K562 (cell line): Measurements from ENCODE around the gene LTN1. TPM values are rescaled to one million over a fixed set of nuclear protein-coding genes. Genes with fewer than 3 reads are reported as not detected.

ENCODE experiments used
- BCL6 ChIP-seq: fragments of 250-450 bp; sonication (Bioruptor Pico); IDR thresholded peaks from 2 replicates; pipeline ENCODE4 v1.4.0; 2020
- ERF ChIP-seq: fragments of 450-650 bp; formaldehyde crosslinking; IDR thresholded peaks from 2 replicates; pipeline ENCODE4 v1.4.0; 2020; ENCODE audit warnings: mild to moderate bottlenecking, mixed read lengths
- FOXP1 ChIP-seq: sonication (generic); formaldehyde crosslinking; IDR thresholded peaks from 2 replicates; pipeline ENCODE4 v1.8.0; 2022; ENCODE audit warnings: mild to moderate bottlenecking, missing genetic modification reagents
- LCOR ChIP-seq: sonication (generic); formaldehyde crosslinking; IDR thresholded peaks from 2 replicates; pipeline ENCODE4 v1.8.0; 2022; ENCODE audit warnings: mild to moderate bottlenecking, missing genetic modification reagents
- NR4A1 ChIP-seq, 2 experiments: fragments of 250-450 bp in 1 of 2; fragments of 450-650 bp in 1 of 2; sonication (Bioruptor Pico) in 1 of 2; IDR thresholded peaks; 2 replicates each; pipeline versions ENCODE4 v1.4.0 to v1.6.1; 2016 to 2020; ENCODE audit warnings: mild to moderate bottlenecking in 2 of 2, missing compliant biosample characterization in 1 of 2, missing genetic modification characterization in 1 of 2, moderate library complexity in 1 of 2
- NRF1 ChIP-seq, 2 experiments: fragments of 450-650 bp; IDR thresholded peaks in 1 of 2; conservative IDR thresholded peaks in 1 of 2; 2 replicates each; pipeline ENCODE4 v1.6.1; 2014; ENCODE audit warnings: mild to moderate bottlenecking in 2 of 2
- NUFIP1 ChIP-seq: fragments of 450-650 bp; IDR thresholded peaks from 2 replicates; pipeline ENCODE4 v1.6.1; 2018; ENCODE audit not compliant: partially characterized antibody
- PKNOX1 ChIP-seq: fragments of 450-650 bp; IDR thresholded peaks from 2 replicates; pipeline ENCODE4 v1.6.1; 2016
- RBM15 ChIP-seq: fragments of 200-400 bp; formaldehyde crosslinking; IDR thresholded peaks from 2 replicates; pipeline ENCODE4 v1.6.1; 2018; ENCODE audit warnings: mild to moderate bottlenecking, low read length, moderate library complexity; ENCODE audit not compliant: insufficient read depth
- XRCC5 ChIP-seq: fragments of 200-400 bp; formaldehyde crosslinking; IDR thresholded peaks from 2 replicates; pipeline ENCODE4 v1.6.1; 2017; ENCODE audit warnings: low read depth, mild to moderate bottlenecking, low read length
- ZC3H8 ChIP-seq: fragments of 450-650 bp; IDR thresholded peaks from 2 replicates; pipeline ENCODE4 v1.6.1; 2017
- ZNF143 ChIP-seq: sonication (generic); formaldehyde crosslinking; IDR thresholded peaks from 2 replicates; pipeline ENCODE4 v1.9.0; 2022; ENCODE audit warnings: mild to moderate bottlenecking, missing genetic modification reagents
- ZNF583 ChIP-seq: fragments of 250-450 bp; sonication (Bioruptor Pico); IDR thresholded peaks from 2 replicates; pipeline ENCODE4 v1.4.0; 2020
- polyA plus RNA-seq, 8 experiments: library from polyadenylated mRNA; depleted of rRNA in 4 of 8; stranded (reverse) in 5 of 8; unstranded in 3 of 8; fragments of >200 nt; fragmentation: Nextera tagmentation in 2 of 8; fragmentation: Illumina TruSeq in 1 of 8; extraction: Ambion mirVana in 2 of 8; extraction: Trizol in 1 of 8; gene quantifications; 2 replicates each; pipeline versions ENCODE4 v1.2.1 to v1.2.3, GENCODE V29; 2011 to 2014; ENCODE audit warnings: inconsistent platforms in 1 of 8, missing spikeins in 1 of 8
- total RNA-seq, 7 experiments: library from RNA; depleted of rRNA in 6 of 7; stranded (reverse); fragments of >200 nt in 6 of 7; fragmentation: Illumina TruSeq in 2 of 7; extraction: Trizol in 2 of 7; gene quantifications; 2 replicates each; pipeline versions ENCODE4 v1.2.1 to v1.2.3, GENCODE V29; 2011 to 2021; ENCODE audit warnings: low replicate concordance in 1 of 7
- TF ChIP-seq, protein P1 (sequence below): fragments of 450-650 bp; formaldehyde crosslinking; IDR thresholded peaks from 2 replicates; pipeline ENCODE4 v1.4.0; 2022; ENCODE audit warnings: mild to moderate bottlenecking, moderate library complexity
- TF ChIP-seq, protein P2 (sequence below): fragments of 450-650 bp; IDR thresholded peaks from 2 replicates; pipeline ENCODE4 v1.6.1; 2016; ENCODE audit warnings: mild to moderate bottlenecking, moderate library complexity

Gene LTN1
- total and polyA plus RNA-seq, 9 of the 15 experiments (the other 6 are each of a cell fraction or from before 2014, with no cell fraction given) = 15.7 to 49.6 (median 28.7) TPM

- TF ChIP-seq NUFIP1 (peak; percentile 69), BCL6 (CRISPR knock-in tag) (no peak), FOXP1 (CRISPR knock-in tag) (peak; percentile 99), LCOR (CRISPR knock-in tag) (peak; percentile 79), NRF1 (conservative IDR thresholded peaks at IDR 0.05 in 1 of 2, IDR thresholded peaks at IDR 0.05 in 1 of 2) (peak; percentile 100), ZNF583 (CRISPR knock-in tag) (peak; percentile 90), ZNF143 (CRISPR knock-in tag) (no peak), NR4A1 (CRISPR knock-in tag; IDR thresholded peaks at IDR 0.05) (peak; percentile 81), NR4A1 (tag; IDR thresholded peaks at IDR 0.05) (peak; percentile 81), XRCC5 (no peak), PKNOX1 (peak; percentile 99), RBM15 (no peak), ERF (CRISPR knock-in tag) (peak; percentile 83; the same call in 1 of the 2 replicates), ZC3H8 (no peak)
- TF ChIP-seq, protein P1, sequence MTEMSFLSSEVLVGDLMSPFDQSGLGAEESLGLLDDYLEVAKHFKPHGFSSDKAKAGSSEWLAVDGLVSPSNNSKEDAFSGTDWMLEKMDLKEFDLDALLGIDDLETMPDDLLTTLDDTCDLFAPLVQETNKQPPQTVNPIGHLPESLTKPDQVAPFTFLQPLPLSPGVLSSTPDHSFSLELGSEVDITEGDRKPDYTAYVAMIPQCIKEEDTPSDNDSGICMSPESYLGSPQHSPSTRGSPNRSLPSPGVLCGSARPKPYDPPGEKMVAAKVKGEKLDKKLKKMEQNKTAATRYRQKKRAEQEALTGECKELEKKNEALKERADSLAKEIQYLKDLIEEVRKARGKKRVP (CRISPR knock-in tag) = 0 out of 2 replicates have a peak, but pooled peaks have one; percentile 46
- TF ChIP-seq, protein P2, sequence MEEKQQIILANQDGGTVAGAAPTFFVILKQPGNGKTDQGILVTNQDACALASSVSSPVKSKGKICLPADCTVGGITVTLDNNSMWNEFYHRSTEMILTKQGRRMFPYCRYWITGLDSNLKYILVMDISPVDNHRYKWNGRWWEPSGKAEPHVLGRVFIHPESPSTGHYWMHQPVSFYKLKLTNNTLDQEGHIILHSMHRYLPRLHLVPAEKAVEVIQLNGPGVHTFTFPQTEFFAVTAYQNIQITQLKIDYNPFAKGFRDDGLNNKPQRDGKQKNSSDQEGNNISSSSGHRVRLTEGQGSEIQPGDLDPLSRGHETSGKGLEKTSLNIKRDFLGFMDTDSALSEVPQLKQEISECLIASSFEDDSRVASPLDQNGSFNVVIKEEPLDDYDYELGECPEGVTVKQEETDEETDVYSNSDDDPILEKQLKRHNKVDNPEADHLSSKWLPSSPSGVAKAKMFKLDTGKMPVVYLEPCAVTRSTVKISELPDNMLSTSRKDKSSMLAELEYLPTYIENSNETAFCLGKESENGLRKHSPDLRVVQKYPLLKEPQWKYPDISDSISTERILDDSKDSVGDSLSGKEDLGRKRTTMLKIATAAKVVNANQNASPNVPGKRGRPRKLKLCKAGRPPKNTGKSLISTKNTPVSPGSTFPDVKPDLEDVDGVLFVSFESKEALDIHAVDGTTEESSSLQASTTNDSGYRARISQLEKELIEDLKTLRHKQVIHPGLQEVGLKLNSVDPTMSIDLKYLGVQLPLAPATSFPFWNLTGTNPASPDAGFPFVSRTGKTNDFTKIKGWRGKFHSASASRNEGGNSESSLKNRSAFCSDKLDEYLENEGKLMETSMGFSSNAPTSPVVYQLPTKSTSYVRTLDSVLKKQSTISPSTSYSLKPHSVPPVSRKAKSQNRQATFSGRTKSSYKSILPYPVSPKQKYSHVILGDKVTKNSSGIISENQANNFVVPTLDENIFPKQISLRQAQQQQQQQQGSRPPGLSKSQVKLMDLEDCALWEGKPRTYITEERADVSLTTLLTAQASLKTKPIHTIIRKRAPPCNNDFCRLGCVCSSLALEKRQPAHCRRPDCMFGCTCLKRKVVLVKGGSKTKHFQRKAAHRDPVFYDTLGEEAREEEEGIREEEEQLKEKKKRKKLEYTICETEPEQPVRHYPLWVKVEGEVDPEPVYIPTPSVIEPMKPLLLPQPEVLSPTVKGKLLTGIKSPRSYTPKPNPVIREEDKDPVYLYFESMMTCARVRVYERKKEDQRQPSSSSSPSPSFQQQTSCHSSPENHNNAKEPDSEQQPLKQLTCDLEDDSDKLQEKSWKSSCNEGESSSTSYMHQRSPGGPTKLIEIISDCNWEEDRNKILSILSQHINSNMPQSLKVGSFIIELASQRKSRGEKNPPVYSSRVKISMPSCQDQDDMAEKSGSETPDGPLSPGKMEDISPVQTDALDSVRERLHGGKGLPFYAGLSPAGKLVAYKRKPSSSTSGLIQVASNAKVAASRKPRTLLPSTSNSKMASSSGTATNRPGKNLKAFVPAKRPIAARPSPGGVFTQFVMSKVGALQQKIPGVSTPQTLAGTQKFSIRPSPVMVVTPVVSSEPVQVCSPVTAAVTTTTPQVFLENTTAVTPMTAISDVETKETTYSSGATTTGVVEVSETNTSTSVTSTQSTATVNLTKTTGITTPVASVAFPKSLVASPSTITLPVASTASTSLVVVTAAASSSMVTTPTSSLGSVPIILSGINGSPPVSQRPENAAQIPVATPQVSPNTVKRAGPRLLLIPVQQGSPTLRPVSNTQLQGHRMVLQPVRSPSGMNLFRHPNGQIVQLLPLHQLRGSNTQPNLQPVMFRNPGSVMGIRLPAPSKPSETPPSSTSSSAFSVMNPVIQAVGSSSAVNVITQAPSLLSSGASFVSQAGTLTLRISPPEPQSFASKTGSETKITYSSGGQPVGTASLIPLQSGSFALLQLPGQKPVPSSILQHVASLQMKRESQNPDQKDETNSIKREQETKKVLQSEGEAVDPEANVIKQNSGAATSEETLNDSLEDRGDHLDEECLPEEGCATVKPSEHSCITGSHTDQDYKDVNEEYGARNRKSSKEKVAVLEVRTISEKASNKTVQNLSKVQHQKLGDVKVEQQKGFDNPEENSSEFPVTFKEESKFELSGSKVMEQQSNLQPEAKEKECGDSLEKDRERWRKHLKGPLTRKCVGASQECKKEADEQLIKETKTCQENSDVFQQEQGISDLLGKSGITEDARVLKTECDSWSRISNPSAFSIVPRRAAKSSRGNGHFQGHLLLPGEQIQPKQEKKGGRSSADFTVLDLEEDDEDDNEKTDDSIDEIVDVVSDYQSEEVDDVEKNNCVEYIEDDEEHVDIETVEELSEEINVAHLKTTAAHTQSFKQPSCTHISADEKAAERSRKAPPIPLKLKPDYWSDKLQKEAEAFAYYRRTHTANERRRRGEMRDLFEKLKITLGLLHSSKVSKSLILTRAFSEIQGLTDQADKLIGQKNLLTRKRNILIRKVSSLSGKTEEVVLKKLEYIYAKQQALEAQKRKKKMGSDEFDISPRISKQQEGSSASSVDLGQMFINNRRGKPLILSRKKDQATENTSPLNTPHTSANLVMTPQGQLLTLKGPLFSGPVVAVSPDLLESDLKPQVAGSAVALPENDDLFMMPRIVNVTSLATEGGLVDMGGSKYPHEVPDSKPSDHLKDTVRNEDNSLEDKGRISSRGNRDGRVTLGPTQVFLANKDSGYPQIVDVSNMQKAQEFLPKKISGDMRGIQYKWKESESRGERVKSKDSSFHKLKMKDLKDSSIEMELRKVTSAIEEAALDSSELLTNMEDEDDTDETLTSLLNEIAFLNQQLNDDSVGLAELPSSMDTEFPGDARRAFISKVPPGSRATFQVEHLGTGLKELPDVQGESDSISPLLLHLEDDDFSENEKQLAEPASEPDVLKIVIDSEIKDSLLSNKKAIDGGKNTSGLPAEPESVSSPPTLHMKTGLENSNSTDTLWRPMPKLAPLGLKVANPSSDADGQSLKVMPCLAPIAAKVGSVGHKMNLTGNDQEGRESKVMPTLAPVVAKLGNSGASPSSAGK = peak; percentile 100
These were observed 107.5 kb downstream of the LTN1 start (continued) for GRCh38 chr21:28884976-28885852.
